ENCODE measurements around the gene KLF12.

GRCh38 chr13:74132152-74132775, 1.9 kb downstream of the KLF12 start:
- TF ChIP-seq EZH2 (IDR thresholded peaks at IDR 0.05; ENCODE audit: borderline replicate concordance) (no peak), CTCF (IDR thresholded peaks at IDR 0.05; ENCODE audit: poor library complexity) (no peak), EZH2phosphoT487 (IDR thresholded peaks at IDR 0.05; ENCODE audit: low read depth, severe bottlenecking, unreplicated experiment) (no peak)
